SK-N-SH (cell line): ENCODE data around the gene SPATA33. TPM values are rescaled to one million over a fixed set of nuclear protein-coding genes. Genes with fewer than 3 reads are reported as not detected.

ENCODE experiments used
- CTCF ChIA-PET: fragments of 300-600, 350-600 bp; formaldehyde crosslinking; extraction: SDS; loops from one replicate; lab custom pipeline; 2021; lab: Yijun Ruan, JAX
- POLR2A ChIA-PET: fragments of 350-600 bp; sonication (Branson Sonifier 250); formaldehyde crosslinking; extraction: SDS; loops from one replicate; lab custom pipeline; 2020; ENCODE audit warnings: antibody characterized with exemption, inconsistent platforms; lab: Yijun Ruan, JAX
- DNase-seq: peaks from one replicate; pipeline ENCODE4 v3.0.0; 2012
- H2AFZ ChIP-seq: fragments of 200-600 bp; sonication (generic); 2 replicates; pipeline ENCODE4 v1.8.1; 2016; ENCODE audit warnings: antibody characterized with exemption, mild to moderate bottlenecking, low read depth
- H3F3A ChIP-seq: fragments of 200-600 bp; sonication (generic); replicated peaks from 2 replicates; pipeline ENCODE3; 2016; ENCODE audit warnings: antibody characterized with exemption, mild to moderate bottlenecking; ENCODE audit not compliant: insufficient read depth
- H3K27ac ChIP-seq, 2 experiments: fragments of 200-500 bp in 1 of 2; fragments of 200-600 bp in 1 of 2; sonication (Bioruptor generic) in 1 of 2; sonication (generic), shearing (Covaris generic) in 1 of 2; 2 replicates each; pipeline versions ENCODE4 v1.5.1 to v1.6.1; 2014 to 2016; ENCODE audit warnings: low read depth in 2 of 2, inconsistent platforms in 1 of 2, low read length in 1 of 2, mild to moderate bottlenecking in 1 of 2, mixed read lengths in 1 of 2
- H3K27me3 ChIP-seq: fragments of 200-600 bp; sonication (generic), shearing (Covaris generic); 2 replicates; pipeline ENCODE4 v1.6.1; 2016; ENCODE audit warnings: mixed run types; ENCODE audit not compliant: insufficient read depth
- H3K36me3 ChIP-seq, 2 experiments: fragments of 200-500 bp in 1 of 2; fragments of 200-600 bp in 1 of 2; sonication (Bioruptor generic) in 1 of 2; sonication (generic) in 1 of 2; replicated peaks in 1 of 2; 2 replicates each; pipeline versions ENCODE3 to v1.5.1; 2014 to 2016; ENCODE audit warnings: low read length in 1 of 2, mild to moderate bottlenecking in 1 of 2; ENCODE audit not compliant: insufficient read depth in 2 of 2, control insufficient read depth in 1 of 2
- H3K4me1 ChIP-seq, 2 experiments: fragments of 200-500 bp in 1 of 2; fragments of 200-600 bp in 1 of 2; sonication (Bioruptor generic) in 1 of 2; sonication (generic), shearing (Covaris generic) in 1 of 2; 2 replicates each; pipeline versions ENCODE4 v1.5.1 to v1.6.1; 2014 to 2016; ENCODE audit warnings: low read depth in 1 of 2, low read length in 1 of 2, mixed run types in 1 of 2; ENCODE audit not compliant: insufficient read depth in 2 of 2, control insufficient read depth in 1 of 2
- H3K4me2 ChIP-seq: fragments of 200-600 bp; sonication (generic), shearing (Covaris generic); 2 replicates; pipeline ENCODE4 v1.6.1; 2017; ENCODE audit warnings: mixed run types
- H3K4me3 ChIP-seq, 2 experiments: fragments of 200-500 bp in 1 of 2; fragments of 200-600 bp in 1 of 2; sonication (Bioruptor generic) in 1 of 2; sonication (generic), shearing (Covaris generic) in 1 of 2; 2 replicates each; pipeline versions ENCODE4 v1.5.1 to v1.8.1; 2014 to 2016; ENCODE audit warnings: low read depth in 2 of 2, inconsistent platforms in 1 of 2, low read length in 1 of 2, mild to moderate bottlenecking in 1 of 2, mixed read lengths in 1 of 2, moderate library complexity in 1 of 2
- H3K79me2 ChIP-seq: fragments of 200-600 bp; sonication (generic); 2 replicates; pipeline ENCODE4 v1.8.1; 2017; ENCODE audit warnings: mild to moderate bottlenecking; ENCODE audit not compliant: insufficient read depth
- H3K9ac ChIP-seq: fragments of 200-600 bp; sonication (generic); 2 replicates; pipeline ENCODE4 v1.6.1; 2017; ENCODE audit warnings: mixed run types
- H3K9me2 ChIP-seq: fragments of 200-600 bp; sonication (generic); 2 replicates; pipeline ENCODE4 v1.6.1; 2017; ENCODE audit warnings: mixed run types
- H3K9me3 ChIP-seq: fragments of 200-600 bp; sonication (generic); 2 replicates; pipeline ENCODE4 v1.6.1; 2017; ENCODE audit warnings: mixed run types, mild to moderate bottlenecking, moderate library complexity
- H4K20me1 ChIP-seq: fragments of 200-600 bp; sonication (generic); 2 replicates; pipeline ENCODE4 v1.6.1; 2017; ENCODE audit warnings: mild to moderate bottlenecking, mixed run types; ENCODE audit not compliant: insufficient read depth
- CHD2 ChIP-seq: fragments of 150-350 bp; IDR thresholded peaks from 2 replicates; pipeline ENCODE4 v1.6.1; 2018; ENCODE audit warnings: low read length; ENCODE audit not compliant: partially characterized antibody
- EP300 ChIP-seq, 2 experiments: IDR thresholded peaks; 2 replicates each; pipeline versions ENCODE4 v1.4.0 to v1.6.1; 2012; ENCODE audit warnings: borderline replicate concordance in 1 of 2, low read depth in 1 of 2, low read length in 1 of 2
- EZH2phosphoT487 ChIP-seq: fragments of 200-600 bp; sonication (generic); IDR thresholded peaks from 2 replicates; pipeline ENCODE4 v1.6.1; 2017; ENCODE audit warnings: low read depth, mixed run types, mild to moderate bottlenecking, antibody characterized with exemption, moderate library complexity, borderline replicate concordance
- FOXM1 ChIP-seq: IDR thresholded peaks from 2 replicates; pipeline ENCODE4 v1.4.0; 2012; ENCODE audit warnings: low read depth, mild to moderate bottlenecking
- GABPA ChIP-seq: IDR thresholded peaks from 2 replicates; pipeline ENCODE4 v1.4.0; 2012; ENCODE audit warnings: low read depth, mild to moderate bottlenecking
- GATA2 ChIP-seq: sonication (generic); formaldehyde crosslinking; IDR thresholded peaks from 2 replicates; pipeline ENCODE4 v1.5.0; 2020; ENCODE audit warnings: mild to moderate bottlenecking, missing genetic modification reagents
- IRF3 ChIP-seq: fragments of 150-350 bp; IDR thresholded peaks from 2 replicates; pipeline ENCODE4 v1.6.1; 2016; ENCODE audit warnings: mild to moderate bottlenecking, low read depth, low read length
- JUND ChIP-seq: IDR thresholded peaks from 2 replicates; pipeline ENCODE4 v1.4.0; 2012
- MXI1 ChIP-seq: IDR thresholded peaks from 2 replicates; pipeline ENCODE4 v1.6.1; 2012; ENCODE audit warnings: mild to moderate bottlenecking, low read depth, low read length, improper control_type of control experiment
- NFIC ChIP-seq: IDR thresholded peaks from 2 replicates; pipeline ENCODE4 v1.4.0; 2012; ENCODE audit warnings: borderline replicate concordance
- NRF1 ChIP-seq: IDR thresholded peaks from 2 replicates; pipeline ENCODE4 v1.6.1; 2012; ENCODE audit warnings: low read depth, mild to moderate bottlenecking, low read length
- PBX3 ChIP-seq: IDR thresholded peaks from 2 replicates; pipeline ENCODE4; 2012
- POLR2AphosphoS5 ChIP-seq: IDR thresholded peaks from 2 replicates; pipeline ENCODE4 v1.6.1; 2012; ENCODE audit warnings: low read depth, low read length
- RXRA ChIP-seq: IDR thresholded peaks from 2 replicates; pipeline ENCODE4 v1.4.0; 2012; ENCODE audit warnings: low read depth, mild to moderate bottlenecking, borderline replicate concordance
- SIN3A ChIP-seq: IDR thresholded peaks from 2 replicates; pipeline ENCODE4 v1.6.1; 2012; ENCODE audit warnings: low read depth, mild to moderate bottlenecking, low read length, moderate library complexity, borderline replicate concordance
- SMC3 ChIP-seq: IDR thresholded peaks from 2 replicates; pipeline ENCODE4 v1.6.1; 2012; ENCODE audit warnings: low read depth, low read length, improper control_type of control experiment
- TAF1 ChIP-seq: IDR thresholded peaks from 2 replicates; pipeline ENCODE4 v1.6.1; 2012; ENCODE audit warnings: low read depth, mild to moderate bottlenecking, low read length, moderate library complexity, borderline replicate concordance
- TEAD4 ChIP-seq: IDR thresholded peaks from 2 replicates; pipeline ENCODE4 v1.4.0; 2012; ENCODE audit warnings: mild to moderate bottlenecking, borderline replicate concordance; ENCODE audit not compliant: insufficient read depth
- USF2 ChIP-seq: fragments of 150-350 bp; IDR thresholded peaks from 2 replicates; pipeline ENCODE4 v1.6.1; 2017; ENCODE audit warnings: antibody characterized with exemption, low read length, low read depth, borderline replicate concordance
- YY1 ChIP-seq: IDR thresholded peaks from 2 replicates; pipeline ENCODE4 v1.4.0; 2012; ENCODE audit warnings: low read depth, mild to moderate bottlenecking
- WGBS: methylation state at CpG from one replicate; pipeline ENCODE4 v1.1.6; 2017; ENCODE audit warnings: low lambda C conversion rate; 5-methylcytosine and 5-hydroxymethylcytosine counted together
- polyA plus RNA-seq, 3 experiments: library from polyadenylated mRNA; depleted of rRNA; stranded (reverse); fragments of >200 nt; gene quantifications; 2 replicates each; pipeline ENCODE4 v1.2.3, GENCODE V29; 2012
- TF ChIP-seq, protein P1 (sequence below): IDR thresholded peaks from 2 replicates; pipeline ENCODE4 v1.4.0; 2012; ENCODE audit warnings: low read depth
- TF ChIP-seq, protein P2 (sequence below): IDR thresholded peaks from 2 replicates; pipeline ENCODE4 v1.4.0; 2012; ENCODE audit warnings: low read depth, borderline replicate concordance
- TF ChIP-seq, protein P3 (sequence below): IDR thresholded peaks from 2 replicates; pipeline ENCODE4 v1.4.0; 2012; ENCODE audit warnings: low read depth, borderline replicate concordance

Gene SPATA33
- polyA plus RNA-seq, 1 of the 3 experiments (the other 2 are of a cell fraction), result 7.2 TPM

DNA sequence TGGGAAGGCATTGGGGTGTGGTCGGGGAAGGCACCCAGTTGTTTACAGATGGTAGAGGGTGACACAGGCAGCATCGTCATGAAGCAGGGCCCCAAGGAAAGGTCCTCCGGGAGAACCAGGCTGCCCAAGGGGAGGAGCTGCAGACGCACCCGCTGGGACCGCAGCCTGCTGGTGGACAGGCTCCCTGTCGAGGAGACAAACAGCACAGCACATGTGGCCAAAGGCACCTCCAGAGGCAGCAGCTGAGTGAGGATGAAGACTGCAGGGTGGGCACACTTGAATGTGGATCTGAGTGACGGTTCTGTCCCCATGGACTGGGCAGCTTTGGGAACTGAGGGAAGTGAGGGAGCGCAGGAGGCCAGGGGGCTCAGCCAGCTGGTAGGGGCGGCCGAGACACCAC, 12.5 kb upstream of the SPATA33 start:
- Histone ChIP-seq H3K9me3 (no peaks in the 10 kb centered on the region), H3K4me3 (no peak overlapping the region), H2AFZ (no peak overlapping the region), H3K9me2 (no peaks in the 10 kb centered on the region), H3K79me2 (0 out of 2 replicates have a peak, but pooled peaks cover under 1% of the 10 kb centered on the region), H3K27ac (no peak overlapping the region), H3K27me3 (no peaks in the 10 kb centered on the region), H3K36me3 (peaks cover 0 to 31% of the 10 kb centered on the region in 2 experiments), H4K20me1 (no peaks in the 10 kb centered on the region), H3F3A (peaks cover 6% of the 10 kb centered on the region), H3K4me1 (peaks cover 0 to 5% of the 10 kb centered on the region in 2 experiments; a peak in 1 of 4 replicates), H3K4me2 (no peak overlapping the region), H3K9ac (no peak overlapping the region)
- DNase-seq, result no peak
- 88% methylated on average over 10 of the region's 11 CpGs for WGBS
- ChIA-PET CTCF (interaction anchor here (1.0 to 2.0 kb wide), 3 partner anchors 9 to 80 kb away, joined by 3 to 5 read pairs (median 4); no protein-coding TSS in a partner anchor), POLR2A (no interaction called here)
- TF ChIP-seq MXI1 (no peak), POLR2AphosphoS5 (no peak), TEAD4 (no peak), SMC3 (no peak), NRF1 (no peak), EZH2phosphoT487 (no peak), GATA2 (CRISPR knock-in tag) (no peak), NFIC (no peak), FOXM1 (no peak), RXRA (no peak), YY1 (no peak), TAF1 (no peak), GABPA (no peak), IRF3 (no peak)
- TF ChIP-seq, protein P1, sequence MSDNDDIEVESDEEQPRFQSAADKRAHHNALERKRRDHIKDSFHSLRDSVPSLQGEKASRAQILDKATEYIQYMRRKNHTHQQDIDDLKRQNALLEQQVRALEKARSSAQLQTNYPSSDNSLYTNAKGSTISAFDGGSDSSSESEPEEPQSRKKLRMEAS, result no peak

GRCh38 chr16:89646270-89646669, 11.4 kb upstream of the SPATA33 start:
- H3K9ac ChIP-seq, result no peak overlapping the region
- no peak for DNase-seq
- TF ChIP-seq JUND (no peak), POLR2AphosphoS5 (no peak), TEAD4 (no peak), EZH2phosphoT487 (no peak), PBX3 (no peak), SMC3 (no peak), EP300 (IDR thresholded peaks at IDR 0.05; ENCODE audit: borderline replicate concordance in 1 of 2, low read depth in 1 of 2, low read length in 1 of 2) (no peak), CHD2 (no peak), SIN3A (no peak), USF2 (no peak)
- TF ChIP-seq, protein P2, sequence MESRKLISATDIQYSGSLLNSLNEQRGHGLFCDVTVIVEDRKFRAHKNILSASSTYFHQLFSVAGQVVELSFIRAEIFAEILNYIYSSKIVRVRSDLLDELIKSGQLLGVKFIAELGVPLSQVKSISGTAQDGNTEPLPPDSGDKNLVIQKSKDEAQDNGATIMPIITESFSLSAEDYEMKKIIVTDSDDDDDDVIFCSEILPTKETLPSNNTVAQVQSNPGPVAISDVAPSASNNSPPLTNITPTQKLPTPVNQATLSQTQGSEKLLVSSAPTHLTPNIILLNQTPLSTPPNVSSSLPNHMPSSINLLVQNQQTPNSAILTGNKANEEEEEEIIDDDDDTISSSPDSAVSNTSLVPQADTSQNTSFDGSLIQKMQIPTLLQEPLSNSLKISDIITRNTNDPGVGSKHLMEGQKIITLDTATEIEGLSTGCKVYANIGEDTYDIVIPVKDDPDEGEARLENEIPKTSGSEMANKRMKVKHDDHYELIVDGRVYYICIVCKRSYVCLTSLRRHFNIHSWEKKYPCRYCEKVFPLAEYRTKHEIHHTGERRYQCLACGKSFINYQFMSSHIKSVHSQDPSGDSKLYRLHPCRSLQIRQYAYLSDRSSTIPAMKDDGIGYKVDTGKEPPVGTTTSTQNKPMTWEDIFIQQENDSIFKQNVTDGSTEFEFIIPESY, result no peak
- TF ChIP-seq, protein P3, sequence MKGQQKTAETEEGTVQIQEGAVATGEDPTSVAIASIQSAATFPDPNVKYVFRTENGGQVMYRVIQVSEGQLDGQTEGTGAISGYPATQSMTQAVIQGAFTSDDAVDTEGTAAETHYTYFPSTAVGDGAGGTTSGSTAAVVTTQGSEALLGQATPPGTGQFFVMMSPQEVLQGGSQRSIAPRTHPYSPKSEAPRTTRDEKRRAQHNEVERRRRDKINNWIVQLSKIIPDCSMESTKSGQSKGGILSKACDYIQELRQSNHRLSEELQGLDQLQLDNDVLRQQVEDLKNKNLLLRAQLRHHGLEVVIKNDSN, result no peak

More at GRCh38 chr16:89646270-89646669, 11.4 kb upstream of the SPATA33 start:
- Histone ChIP-seq H4K20me1 (peaks cover 6% of the 10 kb centered on the region), H3K4me3 (no peak overlapping the region), H2AFZ (no peak overlapping the region), H3K27me3 (no peaks in the 10 kb centered on the region), H3K4me1 (peaks cover 0 to 5% of the 10 kb centered on the region in 2 experiments; a peak in 1 of 4 replicates), H3K9me3 (no peaks in the 10 kb centered on the region), H3K79me2 (peaks cover 12% of the 10 kb centered on the region), H3K36me3 (peaks cover 5 to 32% of the 10 kb centered on the region in 2 experiments), H3K9me2 (no peaks in the 10 kb centered on the region), H3K27ac (no peak overlapping the region), H3K4me2 (no peak overlapping the region), H3F3A (peaks cover 6% of the 10 kb centered on the region)
- ChIA-PET POLR2A (interaction anchor here (1.3 kb wide), 1 partner anchor 11 kb away, joined by 4 read pairs; the partner anchor contains the start of genes CHMP1A and SPATA33), CTCF (interaction anchor here (0.8 to 2.0 kb wide), 3 partner anchors 12 to 80 kb away, joined by 3 to 5 read pairs (median 3); no protein-coding TSS in a partner anchor)
- 92% methylated on average over 20 of the region's 22 CpGs for WGBS
